ENCODE measurements around the gene KLRG1.

GRCh38 chr12:8993827-8994226 lies 4.5 kb downstream of the KLRG1 start:
- TF ChIP-seq POLR2AphosphoS5 (IDR thresholded peaks at IDR 0.05; ENCODE audit: low read depth, low read length) (no peak), TAF1 (IDR thresholded peaks at IDR 0.05; ENCODE audit: borderline replicate concordance, insufficient read depth, low read length) (no peak), FOXP2 (optimal IDR thresholded peaks at IDR 0.05; ENCODE audit: borderline replicate concordance, extremely low read depth, extremely low read length, insufficient read depth) (no peak), REST (IDR thresholded peaks at IDR 0.05; ENCODE audit: insufficient read depth in 1 of 2, low read depth in 2 of 2, low read length in 2 of 2) (no peak)
